Mammary epithelial cell (primary cell): Measurements from ENCODE around the gene CFAP251.

Source experiments
- CTCF ChIP-seq, 2 donors: IDR thresholded peaks in 1 of 2; conservative IDR thresholded peaks in 1 of 2; 2 replicates each; pipeline ENCODE4 v1.5.1; 2011 to 2012; ENCODE audit warnings: inconsistent platforms in 2 of 2, low read length in 2 of 2, mild to moderate bottlenecking in 2 of 2, control low read depth in 1 of 2, low read depth in 1 of 2; ENCODE audit not compliant: insufficient read depth in 1 of 2; ENCODE audit errors: extremely low read depth in 1 of 2
- EZH2 ChIP-seq: IDR thresholded peaks from 2 replicates; pipeline ENCODE4 v1.6.1; 2012; ENCODE audit warnings: low read length, inconsistent platforms, borderline replicate concordance

DNA sequence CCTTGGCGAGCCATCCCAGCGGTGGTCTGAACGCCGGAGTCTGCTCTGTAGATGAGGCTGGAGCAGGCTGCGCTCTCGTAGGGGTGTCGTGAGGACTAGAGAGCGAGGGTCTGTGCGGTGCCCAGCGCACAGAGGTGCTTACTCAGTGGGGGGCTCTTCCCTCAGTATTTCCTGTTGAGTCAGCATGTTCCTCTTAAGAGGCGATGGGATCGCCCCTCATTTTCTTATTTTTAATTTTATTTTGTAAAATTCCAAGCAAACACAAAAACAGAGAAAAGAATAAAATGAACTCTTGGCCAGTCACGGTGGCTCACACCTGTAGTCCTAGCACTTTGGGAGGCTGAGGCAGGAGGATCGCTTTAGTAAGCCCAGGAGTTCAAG, 62.5 kb downstream of the CFAP251 start:
- no peak for TF ChIP-seq CTCF (conservative IDR thresholded peaks at IDR 0.05 in 1 of 2, IDR thresholded peaks at IDR 0.05 in 1 of 2; ENCODE audit: extremely low read depth in 1 of 2, insufficient read depth in 1 of 2, low read depth in 1 of 2, low read length in 2 of 2)
- TF ChIP-seq EZH2: no peak
